ENCODE results near the gene DAP.
"Not testable (repeated sequence)": the region's sequence is repeated elsewhere in the genome, so short reads cannot be mapped to it uniquely, and the experiment has no call there.

The DAP gene

GRCh38 chr5:10761185-10761932 is at the start of gene DAP:
DAP (minus strand) TSS chr5:10761234; CDS start chr5:10761068, 166 bp downstream.
- peak; percentile 92 for DNase-seq

GRCh38 chr5:10808347-10809226 is 47.6 kb upstream of the DAP start:
- DNase-seq = no peak

DNA sequence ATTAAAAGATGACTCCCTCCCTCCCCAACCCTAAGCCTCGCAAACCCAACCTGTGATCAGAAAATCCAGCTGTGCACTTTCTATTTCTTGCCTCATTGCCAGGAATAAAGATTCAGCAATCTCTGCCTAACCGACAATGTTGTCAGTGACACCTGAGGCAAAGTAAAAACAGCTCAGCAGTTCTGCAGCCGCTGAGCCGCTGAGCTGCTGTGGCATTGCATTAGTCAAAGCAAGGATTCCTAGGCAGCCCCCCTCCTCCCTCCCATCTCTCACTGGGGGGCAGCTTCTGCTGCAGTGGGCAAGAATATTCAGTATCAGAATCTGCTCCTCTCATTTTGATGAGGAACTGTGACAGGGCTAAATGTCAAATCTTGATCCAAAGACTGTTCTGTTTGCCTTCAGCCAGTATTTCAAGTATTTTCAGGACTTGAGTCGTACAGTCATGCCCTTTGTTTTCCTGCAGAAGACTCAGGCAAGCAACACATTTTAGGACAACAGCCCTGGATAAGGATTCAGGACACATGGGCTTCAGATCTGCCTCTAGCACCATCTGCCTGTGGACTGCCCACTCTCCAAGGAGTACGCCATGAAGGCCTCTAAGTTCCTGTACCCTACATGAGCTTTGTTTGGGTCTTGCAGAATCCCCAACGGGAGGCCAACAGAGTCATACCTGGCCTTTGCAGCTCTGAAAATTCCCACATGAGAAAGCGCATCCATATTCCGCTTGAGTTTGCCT is 41.1 kb upstream of the DAP start:
- DNase-seq = no peak

DNA sequence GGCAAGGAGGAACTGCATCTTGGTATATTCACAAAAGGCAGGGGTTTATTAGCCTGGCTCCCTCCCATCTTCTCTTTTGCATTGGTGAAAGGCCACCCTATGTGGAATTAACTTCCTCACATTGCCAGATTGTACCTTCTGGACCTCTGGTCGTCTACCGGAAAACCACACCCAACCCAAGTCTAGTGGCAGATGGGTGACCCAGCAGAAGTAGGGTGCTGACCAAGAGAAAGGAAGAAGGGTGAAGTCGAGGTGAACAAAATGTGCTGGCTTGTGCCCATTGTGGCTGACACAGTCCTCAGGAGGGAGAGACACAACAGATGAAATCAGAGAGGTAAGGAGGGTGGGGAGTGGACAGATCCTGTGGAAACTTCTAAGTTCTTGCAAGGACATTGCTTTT is 39.8 kb upstream of the DAP start:
- DNase-seq = no peak

DNA sequence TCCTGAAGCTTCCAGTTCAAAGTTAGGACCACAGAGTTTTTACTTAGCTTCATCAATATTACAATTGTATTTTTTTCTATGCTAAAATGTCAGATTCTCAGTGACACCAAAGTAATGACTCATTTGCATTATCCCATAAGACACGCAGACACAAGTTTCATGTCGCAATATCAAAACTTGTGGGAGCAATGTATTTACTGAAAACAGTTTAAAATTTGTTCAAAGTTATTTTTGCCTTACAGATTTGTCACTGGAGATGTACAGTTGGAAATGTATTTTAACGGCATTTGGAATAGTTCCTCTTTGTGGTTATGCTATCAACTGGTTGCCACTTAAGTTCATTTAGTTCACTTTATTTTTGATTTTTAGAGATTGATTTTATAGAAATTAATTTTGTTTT is 36.2 kb upstream of the DAP start:
- no peak for DNase-seq

- no peak for DNase-seq
These were observed 32.8 kb upstream of the DAP start for GRCh38 chr5:10793785-10794184.

DNA sequence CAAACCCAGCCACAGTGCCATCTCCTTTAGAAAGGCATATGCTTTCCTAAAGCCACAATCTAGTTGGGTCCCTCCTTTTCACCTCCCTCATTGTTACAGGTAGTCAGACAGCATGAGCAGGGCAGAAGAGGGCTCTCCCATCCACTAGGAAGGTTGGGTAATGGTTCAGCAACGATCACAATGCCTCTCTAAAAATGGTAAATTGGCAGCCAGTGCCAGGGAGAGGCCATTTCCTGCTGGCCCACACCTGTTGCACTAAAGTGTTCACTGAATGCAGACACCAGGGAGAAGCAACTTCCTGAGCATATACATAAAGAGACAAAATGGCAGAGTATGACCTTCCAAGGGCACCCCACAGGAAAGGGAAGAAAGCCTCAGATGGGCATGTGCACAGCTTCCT is 31.3 kb upstream of the DAP start:
- no peak for DNase-seq

DNA sequence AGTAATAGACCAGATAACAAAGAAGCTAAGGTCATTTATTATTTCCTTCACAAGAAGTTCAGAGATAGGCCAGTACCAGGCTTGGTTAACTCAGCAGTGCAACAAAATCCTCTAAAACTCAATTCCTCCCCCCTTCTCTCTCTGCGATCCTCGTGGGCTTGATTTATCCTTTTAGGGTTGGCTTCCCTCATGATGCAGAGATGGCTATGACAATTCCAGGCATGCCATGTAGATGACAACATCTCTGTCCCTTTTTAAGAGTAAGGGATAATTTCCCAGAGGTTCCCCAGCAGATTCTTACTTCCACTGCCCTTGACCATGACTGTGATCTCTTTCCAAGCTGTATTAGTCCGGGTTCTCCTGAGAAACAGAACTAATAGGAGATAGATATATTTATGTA is 28.7 kb upstream of the DAP start:
- DNase-seq = no peak

DNA sequence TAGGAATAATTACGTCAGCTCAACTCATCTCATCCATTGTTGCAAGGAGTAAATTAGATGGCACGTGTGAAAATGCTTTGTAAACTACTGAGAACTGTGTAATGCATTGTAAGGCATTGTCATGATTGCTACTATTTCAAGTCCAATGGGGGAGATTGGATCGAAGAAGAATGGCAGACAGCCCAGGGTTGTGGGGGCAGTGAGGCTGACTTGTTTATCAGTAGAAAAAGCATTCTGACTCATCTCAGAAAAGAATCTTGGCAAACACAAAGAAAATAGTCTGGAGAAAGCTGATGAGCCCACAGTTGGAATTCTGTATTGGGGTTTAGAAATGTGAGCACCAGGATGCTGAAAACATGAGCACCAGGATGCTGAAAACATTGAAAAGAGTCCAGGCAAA is 28.0 kb upstream of the DAP start:
- DNase-seq = no peak

DNA sequence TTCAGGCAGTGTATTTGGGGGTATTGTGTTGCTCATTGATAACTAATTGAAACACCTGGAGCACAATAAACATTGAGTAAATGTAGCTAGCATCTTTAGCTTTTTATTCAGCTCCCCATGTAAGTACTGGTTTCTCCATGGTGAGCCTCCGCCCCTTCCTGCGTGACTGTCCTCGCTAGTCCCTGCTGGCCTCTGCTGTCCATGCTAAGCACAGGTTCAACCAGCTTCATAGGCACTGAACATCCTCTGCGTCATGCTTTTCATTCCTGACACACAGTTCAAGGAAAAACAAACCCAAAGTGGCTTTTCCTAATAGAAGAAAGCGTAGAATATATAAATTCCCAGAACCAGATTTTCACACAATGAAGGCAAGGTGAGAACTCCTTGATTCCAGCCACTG is 27.3 kb upstream of the DAP start:
- DNase-seq = no peak

DNA sequence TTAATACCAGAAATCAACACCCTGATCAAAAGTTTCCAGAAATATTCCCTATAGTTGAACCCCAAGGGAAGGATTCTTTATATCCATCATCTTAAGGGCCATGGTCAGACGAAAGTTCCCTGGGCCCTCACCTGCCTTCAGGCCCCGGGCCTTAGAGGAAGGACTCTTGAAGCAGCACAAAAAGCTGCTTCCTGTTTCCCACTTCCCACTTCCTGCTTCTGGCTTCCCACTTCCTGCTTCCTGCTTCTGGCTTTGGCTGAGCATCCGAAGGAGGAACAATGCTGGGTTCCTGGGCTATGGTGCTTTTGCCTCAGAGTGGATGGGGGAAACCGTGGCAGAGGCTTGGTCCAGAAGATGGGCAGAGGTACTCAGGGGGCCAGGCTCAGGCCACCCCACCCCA is 25.8 kb upstream of the DAP start:
- DNase-seq = no peak

- DNase-seq = not testable (repeated sequence)
These were observed 19.2 kb upstream of the DAP start for GRCh38 chr5:10780208-10780607.

- no peak for DNase-seq
These were observed 18.6 kb upstream of the DAP start for GRCh38 chr5:10779592-10779991.

DNA sequence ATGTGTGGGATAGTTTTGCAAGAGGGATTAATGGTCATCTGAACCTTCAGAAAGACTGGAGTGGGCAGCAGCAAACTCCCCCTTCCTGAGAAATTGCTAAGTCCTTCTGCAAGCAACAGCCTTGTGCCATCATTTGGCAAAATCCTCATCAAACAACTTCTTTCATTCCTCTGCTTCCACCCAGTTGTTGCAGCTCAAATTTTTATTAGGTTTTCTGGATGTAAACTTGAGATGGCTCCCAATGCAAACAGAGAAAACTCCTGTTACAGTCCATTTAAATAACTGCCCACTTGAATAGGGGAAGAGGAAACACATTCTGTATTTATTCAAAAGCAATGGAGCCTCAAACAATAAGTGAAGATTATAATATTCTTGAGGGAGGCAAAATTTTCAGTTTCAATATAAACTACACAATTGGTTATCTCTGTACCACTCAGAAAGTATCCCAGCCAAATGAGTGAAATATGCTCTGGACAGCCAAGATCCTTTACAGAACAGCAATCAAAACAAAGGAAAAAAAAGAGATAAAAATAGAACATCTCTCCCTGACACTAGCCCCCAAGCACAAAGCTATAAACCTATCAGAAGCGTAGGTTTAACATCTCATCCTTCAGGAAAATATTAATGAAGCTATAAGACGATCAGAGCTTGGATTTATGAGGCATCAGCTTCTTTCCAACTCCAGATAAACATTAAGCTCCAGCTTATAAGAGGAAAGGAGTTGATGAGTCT is 17.3 kb upstream of the DAP start:
- no peak for DNase-seq

DNA sequence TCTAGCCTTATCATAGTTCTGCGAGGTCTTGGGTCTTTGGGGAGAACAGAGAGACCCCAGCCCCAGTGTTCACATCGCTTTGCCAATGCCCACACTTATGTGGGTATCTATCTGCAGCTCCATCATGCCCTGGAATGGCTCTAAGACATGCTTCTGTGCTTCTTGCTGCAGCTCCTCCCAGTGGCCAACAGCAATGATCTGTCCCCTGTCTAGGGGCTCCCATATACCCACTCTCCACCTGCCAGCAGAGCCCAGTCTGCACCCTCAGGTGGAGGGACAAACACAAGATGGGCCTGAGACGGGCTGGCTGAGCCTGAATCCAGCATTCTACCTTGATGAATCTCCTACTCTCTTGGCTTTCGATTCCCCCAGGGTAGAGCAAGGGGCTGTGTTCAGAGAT is 14.6 kb upstream of the DAP start:
- DNase-seq = no peak

DNA sequence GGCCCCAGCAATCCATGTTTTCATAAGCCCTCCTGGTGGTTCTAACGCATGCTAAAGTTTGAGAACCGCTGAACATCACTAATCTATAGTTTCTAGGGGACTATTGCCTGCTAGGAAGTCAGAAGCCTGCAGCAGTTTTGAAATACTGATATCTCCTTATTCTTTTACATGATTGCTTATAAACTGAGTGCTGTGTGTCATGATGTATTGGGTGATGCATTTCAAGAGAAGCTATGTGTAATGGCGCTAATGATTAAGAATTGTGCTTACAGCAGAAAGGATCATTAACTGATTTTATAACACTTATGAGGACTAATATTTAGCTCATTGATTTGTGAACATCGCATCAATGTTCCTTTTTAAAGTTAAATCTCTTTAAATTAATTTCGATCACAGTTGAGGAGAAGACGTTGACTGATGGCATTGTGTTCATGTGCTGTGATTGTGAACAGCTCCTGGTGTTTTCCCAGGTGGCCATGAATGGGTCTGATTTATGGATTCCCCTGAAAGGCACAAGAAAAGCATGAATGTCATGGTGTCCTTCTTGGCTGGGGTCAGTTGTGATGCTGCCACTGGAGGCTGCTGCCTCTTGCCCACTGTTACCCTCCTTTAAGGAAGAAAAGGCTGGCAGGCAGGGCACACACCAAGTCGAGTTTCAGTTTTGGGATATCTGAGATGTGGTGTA is 12.0 kb upstream of the DAP start:
- DNase-seq = no peak

DNA sequence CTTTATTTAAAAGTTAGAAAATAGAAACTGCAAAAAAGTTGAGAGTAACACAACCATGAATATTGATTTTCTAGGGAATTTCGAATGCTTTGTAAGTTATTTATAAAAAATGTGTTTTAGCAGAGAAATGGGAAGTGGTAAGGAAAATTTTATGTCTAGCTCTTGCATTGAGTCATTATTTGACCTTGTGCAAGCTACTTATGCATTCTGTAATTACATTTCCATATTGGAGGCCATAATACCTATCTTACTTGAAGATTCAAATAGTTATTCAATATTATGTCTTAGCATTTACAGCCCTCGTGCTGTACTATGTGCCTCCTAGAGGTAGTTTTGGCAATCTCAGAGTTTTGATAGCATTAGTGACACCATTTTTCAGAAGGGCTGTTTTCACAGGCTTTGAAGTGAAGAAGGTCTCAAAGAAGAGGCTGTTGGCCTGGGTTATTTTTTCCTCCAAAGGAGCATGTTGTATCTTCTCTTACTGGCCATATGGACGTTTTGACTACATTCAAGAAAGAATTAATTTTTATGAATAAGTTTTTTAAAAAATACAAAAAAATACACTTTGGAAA is 7.4 kb upstream of the DAP start:
- no peak for DNase-seq

- no peak for DNase-seq
These were observed 1.9 kb upstream of the DAP start for GRCh38 chr5:10762776-10763500.

DNA sequence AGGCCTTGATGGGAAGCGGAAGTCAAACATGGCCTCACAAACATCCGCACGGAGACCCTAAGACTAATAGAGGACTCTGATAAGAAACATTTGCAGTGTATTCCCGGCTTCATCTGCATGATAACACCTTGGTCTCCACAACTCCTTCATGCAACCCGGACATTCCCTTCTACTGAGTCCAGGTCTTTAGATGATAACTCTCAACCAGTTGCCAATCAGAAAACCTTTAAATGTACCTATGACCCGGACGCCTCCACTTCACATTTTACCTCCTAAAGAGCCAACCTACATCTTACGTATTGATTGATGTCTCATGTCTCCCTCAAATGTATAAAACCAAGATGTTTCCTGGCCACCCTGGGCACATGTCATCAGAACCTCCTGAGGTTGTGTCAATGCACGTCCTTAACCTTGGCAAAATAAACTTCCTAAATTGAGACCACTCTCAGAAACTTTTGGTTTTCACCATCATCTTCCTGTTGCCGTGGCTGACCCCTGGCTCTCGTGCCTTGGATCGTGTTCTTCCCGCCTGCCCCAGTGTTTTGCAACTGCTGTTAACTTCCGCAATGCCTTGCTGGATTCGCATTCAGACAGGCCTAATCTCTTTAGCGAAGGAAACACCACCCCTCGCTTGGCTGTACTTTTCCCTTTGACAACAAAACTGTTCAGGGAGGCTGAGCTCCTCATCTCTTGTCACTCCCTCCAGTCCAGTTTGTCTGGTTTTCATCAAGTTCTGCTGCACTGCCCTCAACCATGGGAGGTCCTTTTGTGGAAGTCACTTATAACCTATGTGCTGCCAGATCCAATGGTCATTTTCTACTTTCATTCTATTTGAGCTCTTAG is 1.1 kb upstream of the DAP start:
- no peak for DNase-seq

DNA sequence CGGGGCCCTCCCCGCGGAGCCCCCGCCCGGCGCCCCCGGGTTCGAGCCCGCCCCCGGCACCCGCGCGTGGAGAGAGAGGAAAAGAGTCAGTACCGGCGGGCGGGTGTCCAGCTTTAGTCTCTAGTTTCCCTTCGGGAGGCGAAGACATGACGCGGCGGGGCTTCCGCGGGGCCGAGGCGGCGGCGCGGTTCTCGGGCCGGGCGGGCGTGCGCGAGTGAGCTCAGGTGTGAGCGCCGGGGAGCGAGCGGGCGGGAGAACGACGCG is 181 bp downstream of the DAP start:
- no peak for DNase-seq

Measured in CD4-positive, alpha-beta T cell treated with Interleukin-6 for 4 hours (primary cell).